ENCODE results near the gene SORCS1.
A peak's percentile ranks its signal among the peaks of the same experiment; 100 is the strongest.
"Not testable (repeated sequence)": the region's sequence is repeated elsewhere in the genome, so short reads cannot be mapped to it uniquely, and the experiment has no call there.

Gene SORCS1

GRCh38 chr10:106938513-106938912 is 226.0 kb downstream of the SORCS1 start:
- no peak for DNase-seq

- no peak for DNase-seq
Measured at GRCh38 chr10:106935978-106936451, 228.5 kb downstream of the SORCS1 start.

GRCh38 chr10:106931853-106932249 is 232.7 kb downstream of the SORCS1 start:
- DNase-seq, result no peak

GRCh38 chr10:106931159-106931852 is 233.2 kb downstream of the SORCS1 start:
- DNase-seq, result no peak

- no peak for DNase-seq
Measured at GRCh38 chr10:106930751-106931150, 233.8 kb downstream of the SORCS1 start.

- no peak for DNase-seq
Measured at GRCh38 chr10:106929291-106929895, 235.1 kb downstream of the SORCS1 start.

- not testable (repeated sequence) for DNase-seq
Measured at GRCh38 chr10:106928151-106928550, 236.4 kb downstream of the SORCS1 start.

GRCh38 chr10:106925191-106925590 is 239.3 kb downstream of the SORCS1 start:
- DNase-seq, result no peak

GRCh38 chr10:106920538-106920937 is 244.0 kb downstream of the SORCS1 start:
- no peak for DNase-seq

- no peak for DNase-seq
Measured at GRCh38 chr10:106919871-106920282, 244.6 kb downstream of the SORCS1 start.

GRCh38 chr10:106917452-106918055 is 247.0 kb downstream of the SORCS1 start:
- peak; percentile 7 for DNase-seq

GRCh38 chr10:106914016-106914415 is 250.5 kb downstream of the SORCS1 start:
- no peak for DNase-seq

GRCh38 chr10:106913348-106913747 is 251.2 kb downstream of the SORCS1 start:
- DNase-seq, result no peak

- DNase-seq, result no peak
Measured at GRCh38 chr10:106911096-106911495, 253.4 kb downstream of the SORCS1 start.

- no peak for DNase-seq
Measured at GRCh38 chr10:106910666-106911065, 253.8 kb downstream of the SORCS1 start.

GRCh38 chr10:106908225-106908624 is 256.3 kb downstream of the SORCS1 start:
- no peak for DNase-seq

GRCh38 chr10:106904209-106904608 is 260.3 kb downstream of the SORCS1 start:
- no peak for DNase-seq

GRCh38 chr10:106903180-106903579 is 261.3 kb downstream of the SORCS1 start:
- no peak for DNase-seq

GRCh38 chr10:106900016-106900652 is 264.4 kb downstream of the SORCS1 start:
- no peak for DNase-seq

GRCh38 chr10:106898446-106898845 is 266.1 kb downstream of the SORCS1 start:
- no peak for DNase-seq

GRCh38 chr10:106897719-106898118 is 266.8 kb downstream of the SORCS1 start:
- DNase-seq, result no peak

GRCh38 chr10:106894692-106895091 is 269.8 kb downstream of the SORCS1 start:
- DNase-seq, result no peak

GRCh38 chr10:106877574-106877973 is 286.9 kb downstream of the SORCS1 start:
- no peak for DNase-seq

GRCh38 chr10:106874604-106874889 is 290.0 kb downstream of the SORCS1 start:
- DNase-seq, result no peak

Data from NCI-H2029 treated with DMSO at 0.1 percent for 48 hours (cell line).